Liver (tissue), 9 donors: ENCODE data around the gene ANP32A. TPM values are rescaled to one million over a fixed set of nuclear protein-coding genes. Genes with fewer than 3 reads are reported as not detected.

ENCODE experiments used
- DNase-seq: peaks from one replicate; pipeline ENCODE4 v3.0.0-alpha.2; 2017; ENCODE audit warnings: low spot score
- H3K27ac ChIP-seq, 2 donors: one replicate each; pipeline ENCODE4 v1.7.0; 2013; ENCODE audit warnings: inconsistent platforms in 2 of 2, low read length in 2 of 2, control low read depth in 1 of 2, low read depth in 1 of 2, mild to moderate bottlenecking in 1 of 2
- H3K27me3 ChIP-seq, 4 donors: one replicate each; pipeline versions ENCODE4 v1.6.1 to v1.7.0; 2013; ENCODE audit warnings: low read length in 3 of 4, inconsistent platforms in 1 of 4, mild to moderate bottlenecking in 1 of 4, moderate library complexity in 1 of 4; ENCODE audit not compliant: control insufficient read depth in 4 of 4, insufficient read depth in 4 of 4
- H3K36me3 ChIP-seq, 4 donors: one replicate each; pipeline versions ENCODE4 v1.6.1 to v1.7.0; 2013; ENCODE audit warnings: low read length in 3 of 4, mild to moderate bottlenecking in 3 of 4, low read depth in 1 of 4, moderate library complexity in 1 of 4; ENCODE audit not compliant: control insufficient read depth in 4 of 4, insufficient read depth in 3 of 4
- H3K4me1 ChIP-seq, 4 donors: one replicate each; pipeline versions ENCODE4 v1.6.1 to v1.7.0; 2013; ENCODE audit warnings: low read length in 3 of 4, mild to moderate bottlenecking in 3 of 4, moderate library complexity in 1 of 4; ENCODE audit not compliant: control insufficient read depth in 4 of 4, insufficient read depth in 4 of 4
- H3K4me3 ChIP-seq, 3 donors: one replicate each; pipeline versions ENCODE4 v1.6.1 to v1.7.0; 2013; ENCODE audit warnings: low read length in 3 of 3, control low read depth in 1 of 3, low read depth in 1 of 3, mild to moderate bottlenecking in 1 of 3
- H3K9ac ChIP-seq, 2 donors: one replicate each; pipeline ENCODE4 v1.7.0; 2013; ENCODE audit warnings: low read length in 2 of 2, mild to moderate bottlenecking in 2 of 2, moderate library complexity in 2 of 2, control low read depth in 1 of 2, low read depth in 1 of 2
- H3K9me3 ChIP-seq, 4 donors: one replicate each; pipeline versions ENCODE4 v1.6.1 to v1.7.0; 2013; ENCODE audit warnings: low read length in 3 of 4; ENCODE audit not compliant: control insufficient read depth in 4 of 4
- CTCF ChIP-seq: fragments of 150-350 bp; IDR thresholded peaks from 2 replicates; pipeline ENCODE4 v1.5.1; 2017; ENCODE audit warnings: improper control_type of control experiment, low read depth, low read length; ENCODE audit not compliant: missing input control
- EGR1 ChIP-seq, 2 donors: IDR thresholded peaks; 2 replicates each; pipeline ENCODE4 v1.6.1; 2016 to 2018; ENCODE audit warnings: antibody characterized with exemption in 2 of 2, low read depth in 2 of 2
- FOXA1 ChIP-seq: IDR thresholded peaks from 2 replicates; pipeline ENCODE4 v1.6.1; 2016; ENCODE audit warnings: antibody characterized with exemption
- GABPA ChIP-seq, 2 donors: IDR thresholded peaks in 1 of 2; conservative IDR thresholded peaks in 1 of 2; 2 replicates each; pipeline ENCODE4 v1.6.1; 2016; ENCODE audit warnings: antibody characterized with exemption in 2 of 2, mild to moderate bottlenecking in 1 of 2, moderate library complexity in 1 of 2
- HNF4A ChIP-seq, 2 donors: conservative IDR thresholded peaks; 2 replicates each; pipeline ENCODE4 v1.6.1; 2016; ENCODE audit warnings: antibody characterized with exemption in 2 of 2, mild to moderate bottlenecking in 2 of 2
- HNF4G ChIP-seq: IDR thresholded peaks from 2 replicates; pipeline ENCODE4 v1.6.1; 2016; ENCODE audit warnings: antibody characterized with exemption
- MAX ChIP-seq: IDR thresholded peaks from 2 replicates; pipeline ENCODE4 v1.6.1; 2016; ENCODE audit warnings: antibody characterized with exemption
- NR2F2 ChIP-seq: IDR thresholded peaks from 2 replicates; pipeline ENCODE4 v1.6.1; 2016; ENCODE audit warnings: antibody characterized with exemption
- RAD21 ChIP-seq, 2 donors: IDR thresholded peaks; 2 replicates each; pipeline ENCODE4 v1.6.1; 2016; ENCODE audit warnings: antibody characterized with exemption in 2 of 2, mild to moderate bottlenecking in 2 of 2
- REST ChIP-seq: IDR thresholded peaks from 2 replicates; pipeline ENCODE4 v1.6.1; 2016; ENCODE audit warnings: antibody characterized with exemption, mild to moderate bottlenecking
- RXRA ChIP-seq, 2 donors: IDR thresholded peaks; 2 replicates each; pipeline ENCODE4 v1.6.1; 2017 to 2018; ENCODE audit warnings: antibody characterized with exemption in 2 of 2, mild to moderate bottlenecking in 1 of 2
- YY1 ChIP-seq: IDR thresholded peaks from 2 replicates; pipeline ENCODE4 v1.6.1; 2016; ENCODE audit warnings: antibody characterized with exemption, mild to moderate bottlenecking
- ZBTB33 ChIP-seq: IDR thresholded peaks from 2 replicates; pipeline ENCODE4 v1.6.1; 2016; ENCODE audit warnings: antibody characterized with exemption
- WGBS: extraction: QIAGEN DNeasy Blood & Tissue Kit; methylation state at CpG from one replicate; pipeline ENCODE4 v1.1.7; 2013; 5-methylcytosine and 5-hydroxymethylcytosine counted together
- polyA plus RNA-seq, 2 donors: library from polyadenylated mRNA; stranded (reverse) in 1 of 2; unstranded in 1 of 2; fragments of 200-250 nt in 1 of 2; fragments of >200 nt in 1 of 2; fragmentation: Nextera tagmentation in 1 of 2; extraction: Ambion mirVana in 1 of 2; gene quantifications; one replicate each; pipeline versions ENCODE4 v1.2.1 to v1.2.3, GENCODE V29; 2013 to 2015
- total RNA-seq, 2 donors: library from RNA; depleted of rRNA; stranded (reverse); fragments of >200 nt; gene quantifications; one replicate each; pipeline ENCODE4 v1.2.3, GENCODE V29; 2014
- donor health status: healthy.
- donor health status: healthy.
- donor health status: healthy.
- donor health status: healthy.
- donor health status: healthy.

The ANP32A gene
- total and polyA plus RNA-seq, 4 donors: 30.5 to 60.4 (median 39.4) TPM

- Histone ChIP-seq H3K27me3 (no peaks in the 10 kb centered on the region), H3K4me3 (no peak overlapping the region), H3K9ac (no peak overlapping the region), H3K27ac (no peak overlapping the region), H3K4me1 (no peaks in the 10 kb centered on the region), H3K9me3 (no peaks in the 10 kb centered on the region), H3K36me3 (no peaks in the 10 kb centered on the region)
- no peak for TF ChIP-seq ZBTB33
- peak; percentile 79 to 84 for TF ChIP-seq RAD21 (IDR thresholded peaks at IDR 0.05)
- no peak for TF ChIP-seq REST
- TF ChIP-seq YY1: no peak
- peak; percentile 54 for TF ChIP-seq CTCF
- no peak for DNase-seq
Observed at GRCh38 chr15:68829068-68829467, 8.4 kb upstream of the ANP32A start.

- DNase-seq: no peak
- Histone ChIP-seq H3K27ac (no peak overlapping the region), H3K9me3 (no peaks in the 10 kb centered on the region), H3K27me3 (no peaks in the 10 kb centered on the region), H3K9ac (no peak overlapping the region), H3K36me3 (no peaks in the 10 kb centered on the region), H3K4me3 (no peak overlapping the region), H3K4me1 (peaks cover 0 to 11% (median 6%) of the 10 kb centered on the region in 4 donors)
- WGBS: 97% methylated on average over 3 of the region's 3 CpGs
- TF ChIP-seq RXRA (IDR thresholded peaks at IDR 0.05): no peak
- no peak for TF ChIP-seq NR2F2
- no peak for TF ChIP-seq HNF4G
- no peak for TF ChIP-seq FOXA1
- TF ChIP-seq RAD21 (IDR thresholded peaks at IDR 0.05): no peak
- no peak for TF ChIP-seq EGR1 (IDR thresholded peaks at IDR 0.05; ENCODE audit: low read depth in 2 of 2)
- no peak for TF ChIP-seq YY1
- TF ChIP-seq HNF4A (conservative IDR thresholded peaks at IDR 0.05): no peak
- no peak for TF ChIP-seq CTCF
- TF ChIP-seq MAX: no peak
- TF ChIP-seq GABPA (IDR thresholded peaks at IDR 0.05 in 1 of 2, conservative IDR thresholded peaks at IDR 0.05 in 1 of 2): no peak
- no peak for TF ChIP-seq ZBTB33
Observed at GRCh38 chr15:68823561-68823960, 2.9 kb upstream of the ANP32A start.
